CD1c-positive myeloid dendritic cell (primary cell): Measurements from ENCODE around the gene CATSPERE.
"Not testable (repeated sequence)": the region's sequence is repeated elsewhere in the genome, so short reads cannot be mapped to it uniquely, and the experiment has no call there.

ENCODE experiments used
- DNase-seq: peaks from one replicate; pipeline ENCODE4 v3.0.0-alpha.2; 2016; ENCODE audit errors: extremely low spot score

The CATSPERE gene

GRCh38 chr1:244628789-244629188 is 167.7 kb downstream of the CATSPERE start:
- no peak for DNase-seq

- DNase-seq = no peak
Observed at GRCh38 chr1:244633140-244633539, 172.1 kb downstream of the CATSPERE start.

GRCh38 chr1:244634546-244634945 is 173.5 kb downstream of the CATSPERE start:
- DNase-seq = no peak

GRCh38 chr1:244636488-244637259 is 175.6 kb downstream of the CATSPERE start:
- DNase-seq = no peak

GRCh38 chr1:244639561-244639960 is 178.5 kb downstream of the CATSPERE start:
- DNase-seq = no peak

GRCh38 chr1:244640917-244641316 is 179.8 kb downstream of the CATSPERE start:
- DNase-seq = no peak

- DNase-seq = no peak
Observed at GRCh38 chr1:244642526-244642925, 181.5 kb downstream of the CATSPERE start.

- no peak for DNase-seq
Observed at GRCh38 chr1:244642988-244643387, 181.9 kb downstream of the CATSPERE start.

GRCh38 chr1:244645414-244645813 is 184.3 kb downstream of the CATSPERE start:
- DNase-seq = no peak

GRCh38 chr1:244645890-244646289 is 184.8 kb downstream of the CATSPERE start:
- no peak for DNase-seq

- no peak for DNase-seq
Observed at GRCh38 chr1:244647819-244648218, 186.7 kb downstream of the CATSPERE start.

- DNase-seq = no peak
Observed at GRCh38 chr1:244651956-244652622, 191.0 kb downstream of the CATSPERE start.

GRCh38 chr1:244652623-244653438 is 191.8 kb downstream of the CATSPERE start, which contains the start of gene DESI2:
TSS of gene DESI2 (plus strand) at chr1:244653126. CDS start at chr1:244653314, 188 bp downstream.
- DNase-seq = peak; percentile 99

- peak; percentile 14 for DNase-seq
Observed at GRCh38 chr1:244653439-244654107, 192.5 kb downstream of the CATSPERE start.

- no peak for DNase-seq
Observed at GRCh38 chr1:244654108-244655038, 193.3 kb downstream of the CATSPERE start.

- DNase-seq = no peak
Observed at GRCh38 chr1:244655186-244655585, 194.1 kb downstream of the CATSPERE start.

GRCh38 chr1:244657421-244657820 is 196.3 kb downstream of the CATSPERE start:
- no peak for DNase-seq

GRCh38 chr1:244659694-244660093 is 198.6 kb downstream of the CATSPERE start:
- no peak for DNase-seq

- DNase-seq = no peak
Observed at GRCh38 chr1:244660595-244660994, 199.5 kb downstream of the CATSPERE start.

GRCh38 chr1:244661569-244662312 is 200.7 kb downstream of the CATSPERE start:
- not testable (repeated sequence) for DNase-seq
